ENCODE data around the gene ARHGEF16. TPM values are rescaled to one million over a fixed set of nuclear protein-coding genes. Genes with fewer than 3 reads are reported as not detected.

ARHGEF16 gene
- total RNA-seq, 1 donor from 2014 or later = 1.7 TPM

DNA sequence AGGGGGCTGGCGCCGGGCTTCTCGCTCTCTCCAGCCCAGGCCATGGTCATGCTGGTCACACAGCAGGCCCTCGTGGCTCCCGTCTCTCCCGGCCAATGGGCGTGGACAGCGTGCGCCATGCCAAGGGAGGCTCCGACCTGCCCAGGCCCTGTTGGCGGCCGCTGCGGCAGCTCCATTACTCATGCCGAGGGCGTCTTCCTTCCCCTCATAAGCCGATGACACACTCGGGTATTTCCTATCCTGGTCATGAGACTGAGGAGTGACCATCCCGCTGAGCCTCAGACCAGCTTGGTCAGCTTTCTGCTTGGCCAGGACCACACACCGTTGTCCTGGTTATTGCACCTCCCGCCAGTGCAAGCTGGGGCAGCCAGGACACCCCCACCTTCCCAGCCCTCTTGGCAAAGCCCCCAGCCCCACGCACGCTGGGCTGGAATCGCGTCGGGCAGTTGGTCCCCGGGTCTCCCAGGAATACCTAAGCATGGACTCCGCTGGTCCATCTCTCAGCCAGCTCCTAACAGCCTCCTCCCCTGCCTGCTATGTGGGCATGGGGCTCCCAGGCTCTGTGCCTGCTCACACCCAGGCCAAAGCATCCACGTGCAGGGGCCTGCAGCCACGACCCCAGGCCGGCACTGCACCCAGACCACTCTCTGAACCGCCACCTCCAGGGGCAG is 49.8 kb downstream of the ARHGEF16 start:
- Mint-ChIP-seq H3K27me3 (ENCODE audit: unreplicated experiment) (peaks cover 28% of the 10 kb centered on the region), H3K4me1 (ENCODE audit: unreplicated experiment) (peaks cover 2% of the 10 kb centered on the region), H3K9me3 (ENCODE audit: unreplicated experiment) (no peaks in the 10 kb centered on the region), H3K4me3 (ENCODE audit: unreplicated experiment) (no peak overlapping the region), H3K36me3 (ENCODE audit: low read depth, unreplicated experiment) (peaks cover 18% of the 10 kb centered on the region), H3K27ac (ENCODE audit: unreplicated experiment) (no peak overlapping the region)
- DNase-seq (ENCODE audit: low spot score) = no peak
- TF ChIP-seq, protein P1, sequence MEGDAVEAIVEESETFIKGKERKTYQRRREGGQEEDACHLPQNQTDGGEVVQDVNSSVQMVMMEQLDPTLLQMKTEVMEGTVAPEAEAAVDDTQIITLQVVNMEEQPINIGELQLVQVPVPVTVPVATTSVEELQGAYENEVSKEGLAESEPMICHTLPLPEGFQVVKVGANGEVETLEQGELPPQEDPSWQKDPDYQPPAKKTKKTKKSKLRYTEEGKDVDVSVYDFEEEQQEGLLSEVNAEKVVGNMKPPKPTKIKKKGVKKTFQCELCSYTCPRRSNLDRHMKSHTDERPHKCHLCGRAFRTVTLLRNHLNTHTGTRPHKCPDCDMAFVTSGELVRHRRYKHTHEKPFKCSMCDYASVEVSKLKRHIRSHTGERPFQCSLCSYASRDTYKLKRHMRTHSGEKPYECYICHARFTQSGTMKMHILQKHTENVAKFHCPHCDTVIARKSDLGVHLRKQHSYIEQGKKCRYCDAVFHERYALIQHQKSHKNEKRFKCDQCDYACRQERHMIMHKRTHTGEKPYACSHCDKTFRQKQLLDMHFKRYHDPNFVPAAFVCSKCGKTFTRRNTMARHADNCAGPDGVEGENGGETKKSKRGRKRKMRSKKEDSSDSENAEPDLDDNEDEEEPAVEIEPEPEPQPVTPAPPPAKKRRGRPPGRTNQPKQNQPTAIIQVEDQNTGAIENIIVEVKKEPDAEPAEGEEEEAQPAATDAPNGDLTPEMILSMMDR (IDR thresholded peaks at IDR 0.05; ENCODE audit: unreplicated experiment) = no peak

DNA sequence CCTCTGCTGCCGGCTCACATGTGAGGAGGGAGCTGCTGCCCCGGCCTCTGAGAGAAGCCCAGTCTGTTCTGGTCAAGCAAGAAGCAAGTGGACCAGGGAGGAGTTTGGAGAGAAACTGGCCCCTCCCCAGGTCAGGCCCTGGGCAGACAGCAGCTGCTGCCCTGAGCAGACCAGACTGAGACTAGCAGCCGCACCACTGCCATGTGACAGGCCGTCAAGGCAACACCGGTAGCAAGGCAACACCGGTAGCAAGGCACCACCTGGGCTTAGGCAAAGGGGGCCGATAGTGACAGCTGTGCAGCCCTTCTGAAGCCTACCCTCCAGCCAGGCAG is 50.3 kb downstream of the ARHGEF16 start:
- H3K27me3 Mint-ChIP-seq (ENCODE audit: unreplicated experiment) = peaks cover 28% of the 10 kb centered on the region
- H3K36me3 Mint-ChIP-seq (ENCODE audit: low read depth, unreplicated experiment) = peaks cover 18% of the 10 kb centered on the region
- TF ChIP-seq, protein P1 (IDR thresholded peaks at IDR 0.05; ENCODE audit: unreplicated experiment) = no peak
- H3K4me3 Mint-ChIP-seq (ENCODE audit: unreplicated experiment) = no peak overlapping the region
- peaks cover 2% of the 10 kb centered on the region for H3K4me1 Mint-ChIP-seq (ENCODE audit: unreplicated experiment)
- H3K27ac Mint-ChIP-seq (ENCODE audit: unreplicated experiment) = no peak overlapping the region
- H3K9me3 Mint-ChIP-seq (ENCODE audit: unreplicated experiment) = no peaks in the 10 kb centered on the region
- no peak for DNase-seq (ENCODE audit: low spot score)

DNA sequence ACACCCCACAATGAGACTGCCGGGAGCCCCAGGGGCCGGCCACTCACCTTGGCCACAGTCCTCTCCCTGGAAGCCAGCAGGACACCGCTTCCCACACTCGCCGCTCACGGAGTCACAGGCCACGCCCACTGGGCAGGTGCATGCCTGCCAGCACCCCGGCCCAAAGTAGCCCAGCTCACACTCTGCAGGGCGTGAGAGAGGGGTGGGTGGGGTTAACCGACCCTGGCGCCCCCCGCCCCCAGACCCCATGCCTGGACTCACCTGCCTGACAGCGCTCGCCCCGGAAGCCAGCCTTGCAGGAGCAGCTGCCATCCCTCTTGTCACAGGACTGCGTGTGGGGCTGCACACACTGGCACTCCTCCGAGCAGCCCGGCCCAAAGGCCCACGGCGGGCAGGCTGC is 50.7 kb downstream of the ARHGEF16 start:
- no peak overlapping the region for H3K4me3 Mint-ChIP-seq (ENCODE audit: unreplicated experiment)
- H3K4me1 Mint-ChIP-seq (ENCODE audit: unreplicated experiment) = peaks cover 2% of the 10 kb centered on the region
- peaks cover 27% of the 10 kb centered on the region for H3K27me3 Mint-ChIP-seq (ENCODE audit: unreplicated experiment)

DNA sequence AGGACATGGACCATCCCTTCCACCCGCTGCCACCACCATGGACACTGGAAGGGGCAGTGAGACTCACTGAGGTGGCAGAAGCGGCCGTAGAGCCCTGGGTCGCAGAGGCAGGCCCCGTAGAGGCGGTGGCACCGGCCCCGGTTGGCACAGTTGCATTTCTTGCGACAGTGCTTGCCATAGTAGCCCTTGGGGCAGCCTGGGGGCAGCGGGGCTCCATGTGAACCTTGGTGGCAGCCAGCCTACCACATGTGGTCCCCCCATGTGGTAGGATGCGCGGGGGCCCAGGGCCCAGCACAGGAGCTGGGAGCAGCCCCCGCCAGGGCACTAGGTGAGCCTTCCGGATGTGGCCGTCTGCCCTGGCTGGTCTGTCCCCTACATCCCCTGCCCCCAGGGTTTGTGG is 51.6 kb downstream of the ARHGEF16 start:
- no peak overlapping the region for H3K4me3 Mint-ChIP-seq (ENCODE audit: unreplicated experiment)
- H3K27ac Mint-ChIP-seq (ENCODE audit: unreplicated experiment) = no peak overlapping the region
- peaks cover 18% of the 10 kb centered on the region for H3K36me3 Mint-ChIP-seq (ENCODE audit: low read depth, unreplicated experiment)
- DNase-seq (ENCODE audit: low spot score) = no peak
- peaks cover 31% of the 10 kb centered on the region for H3K27me3 Mint-ChIP-seq (ENCODE audit: unreplicated experiment)
- no peaks in the 10 kb centered on the region for H3K9me3 Mint-ChIP-seq (ENCODE audit: unreplicated experiment)
- TF ChIP-seq, protein P1 (IDR thresholded peaks at IDR 0.05; ENCODE audit: unreplicated experiment) = no peak
- peaks cover 2% of the 10 kb centered on the region for H3K4me1 Mint-ChIP-seq (ENCODE audit: unreplicated experiment)

More for the DNA sequence above, 50.7 kb downstream of the ARHGEF16 start:
- Mint-ChIP-seq H3K36me3 (ENCODE audit: low read depth, unreplicated experiment) (peaks cover 18% of the 10 kb centered on the region), H3K9me3 (ENCODE audit: unreplicated experiment) (no peaks in the 10 kb centered on the region), H3K27ac (ENCODE audit: unreplicated experiment) (no peak overlapping the region)
- DNase-seq (ENCODE audit: low spot score) = no peak
- TF ChIP-seq, protein P1 (IDR thresholded peaks at IDR 0.05; ENCODE audit: unreplicated experiment) = no peak

DNA sequence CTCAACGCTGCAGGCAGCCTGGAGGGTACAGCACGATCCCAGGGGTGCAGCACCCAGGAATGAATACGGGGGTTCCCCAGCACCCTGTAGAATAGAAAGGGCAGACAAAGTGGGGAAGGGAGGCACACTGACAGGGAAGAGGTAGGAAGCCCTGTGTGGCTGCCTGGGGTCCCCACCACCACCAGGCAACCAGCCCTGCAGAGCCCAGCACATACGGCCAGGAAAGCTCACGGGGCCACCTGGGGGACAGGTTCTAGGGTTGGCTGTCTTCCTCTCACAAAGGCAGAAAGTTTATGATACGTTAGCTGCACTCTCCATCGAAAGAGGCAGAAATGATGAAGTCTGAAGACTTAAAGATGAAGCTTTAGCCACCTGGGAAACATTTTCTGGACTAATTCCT is 52.5 kb downstream of the ARHGEF16 start:
- peaks cover 18% of the 10 kb centered on the region for H3K36me3 Mint-ChIP-seq (ENCODE audit: low read depth, unreplicated experiment)
- no peak for DNase-seq (ENCODE audit: low spot score)
- no peaks in the 10 kb centered on the region for H3K9me3 Mint-ChIP-seq (ENCODE audit: unreplicated experiment)
- TF ChIP-seq, protein P1 (IDR thresholded peaks at IDR 0.05; ENCODE audit: unreplicated experiment) = no peak
- H3K27me3 Mint-ChIP-seq (ENCODE audit: unreplicated experiment) = peaks cover 32% of the 10 kb centered on the region
- H3K4me3 Mint-ChIP-seq (ENCODE audit: unreplicated experiment) = no peak overlapping the region
- H3K27ac Mint-ChIP-seq (ENCODE audit: unreplicated experiment) = no peak overlapping the region
- peaks cover 2% of the 10 kb centered on the region for H3K4me1 Mint-ChIP-seq (ENCODE audit: unreplicated experiment)

All from endothelial cell (in vitro differentiated cells).